KOPT-K1 (cell line): ENCODE measurements around the gene FLVCR1.
A peak's percentile ranks its signal among the peaks of the same experiment; 100 is the strongest.
"Not testable (repeated sequence)": the region's sequence is repeated elsewhere in the genome, so short reads cannot be mapped to it uniquely, and the experiment has no call there.

Source experiments
- H3K27ac ChIP-seq: fragments of 200-600 bp; sonication (generic); 2 replicates; pipeline ENCODE4 v1.5.1; 2016; ENCODE audit warnings: antibody characterized with exemption, mild to moderate bottlenecking, low read depth, low read length; ENCODE audit not compliant: poor library complexity, severe bottlenecking
- H3K36me3 ChIP-seq: fragments of 200-600 bp; sonication (generic); 2 replicates; pipeline ENCODE4 v1.5.1; 2017; ENCODE audit warnings: antibody characterized with exemption, mild to moderate bottlenecking, low read length, moderate library complexity; ENCODE audit not compliant: insufficient read depth
- H3K9me3 ChIP-seq: fragments of 200-600 bp; sonication (generic); 2 replicates; pipeline ENCODE4 v1.5.1; 2017; ENCODE audit warnings: antibody characterized with exemption, low read length, mild to moderate bottlenecking; ENCODE audit not compliant: insufficient read depth, poor library complexity, severe bottlenecking

Gene FLVCR1

DNA sequence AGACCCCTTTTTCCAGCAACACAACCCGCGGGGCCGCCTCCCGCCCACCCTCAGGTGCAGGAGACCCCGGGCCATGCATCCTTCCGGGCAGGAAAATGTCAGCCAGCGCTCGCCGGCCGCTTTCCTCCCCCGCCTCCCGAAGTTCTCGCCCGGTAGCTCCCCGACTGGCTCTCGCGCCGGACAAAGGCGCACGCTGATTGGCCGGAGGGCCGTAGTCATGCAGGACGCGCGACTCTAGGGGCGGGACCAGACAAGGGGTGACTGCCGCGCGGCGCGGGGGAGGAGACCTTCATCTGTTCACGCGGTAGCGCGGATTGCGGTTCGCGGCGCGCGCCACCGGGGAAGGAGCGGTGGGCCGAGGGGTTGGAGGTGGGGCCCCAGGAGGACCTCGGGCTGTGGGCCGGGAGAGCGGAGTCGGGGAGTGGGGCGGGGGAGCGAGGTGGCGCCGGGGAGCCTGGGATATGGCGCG is at the start of gene FLVCR1:
FLVCR1 (plus strand) TSS at position 284 of the 469 bp plus-strand sequence; CDS start at position 462, 178 bp downstream.
- Histone ChIP-seq H3K27ac (peak within 1 kb of the TSS; percentile 76), H3K36me3 (peaks cover 18% of the 10 kb centered on the region; the same call in 1 of the 2 replicates), H3K9me3 (no peaks in the 10 kb centered on the region)

DNA sequence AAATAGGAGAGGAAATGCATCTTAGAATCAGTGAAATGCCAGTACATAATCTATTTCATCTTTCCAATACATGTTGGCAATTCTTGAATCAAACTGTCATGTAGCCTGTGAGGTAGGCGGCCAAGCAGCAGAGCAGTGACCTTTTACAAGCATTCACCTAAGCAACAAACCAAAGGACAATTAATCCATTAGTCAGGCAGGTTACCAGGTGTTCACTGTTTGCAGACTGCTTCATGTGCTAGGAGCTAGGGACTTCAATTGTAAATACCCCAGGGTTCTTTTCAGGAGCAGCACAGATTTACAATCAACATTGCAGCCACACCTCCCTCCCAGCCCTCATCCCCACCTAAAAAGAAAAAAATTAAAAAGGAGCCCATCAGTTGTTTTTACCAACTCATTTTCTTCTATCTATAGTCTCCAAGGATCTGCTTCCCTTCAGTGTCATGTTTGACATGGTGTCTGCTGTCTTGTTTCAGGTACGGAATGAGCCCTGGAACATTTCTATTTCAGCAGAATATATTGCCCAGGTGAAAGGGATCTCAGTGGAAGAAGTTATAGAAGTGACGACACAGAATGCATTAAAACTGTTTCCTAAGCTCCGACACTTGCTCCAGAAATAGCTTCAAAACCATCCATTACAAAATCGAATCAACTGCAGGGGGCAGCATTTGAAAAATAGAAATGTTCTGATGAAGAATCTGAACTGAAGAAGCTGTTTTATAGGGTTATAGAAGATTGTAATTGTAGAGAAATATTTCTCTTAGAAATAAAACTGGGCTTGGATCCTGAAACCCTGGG is 43.3 kb upstream of the FLVCR1 start:
- Histone ChIP-seq H3K9me3 (no peaks in the 10 kb centered on the region), H3K27ac (no peak overlapping the region)

DNA sequence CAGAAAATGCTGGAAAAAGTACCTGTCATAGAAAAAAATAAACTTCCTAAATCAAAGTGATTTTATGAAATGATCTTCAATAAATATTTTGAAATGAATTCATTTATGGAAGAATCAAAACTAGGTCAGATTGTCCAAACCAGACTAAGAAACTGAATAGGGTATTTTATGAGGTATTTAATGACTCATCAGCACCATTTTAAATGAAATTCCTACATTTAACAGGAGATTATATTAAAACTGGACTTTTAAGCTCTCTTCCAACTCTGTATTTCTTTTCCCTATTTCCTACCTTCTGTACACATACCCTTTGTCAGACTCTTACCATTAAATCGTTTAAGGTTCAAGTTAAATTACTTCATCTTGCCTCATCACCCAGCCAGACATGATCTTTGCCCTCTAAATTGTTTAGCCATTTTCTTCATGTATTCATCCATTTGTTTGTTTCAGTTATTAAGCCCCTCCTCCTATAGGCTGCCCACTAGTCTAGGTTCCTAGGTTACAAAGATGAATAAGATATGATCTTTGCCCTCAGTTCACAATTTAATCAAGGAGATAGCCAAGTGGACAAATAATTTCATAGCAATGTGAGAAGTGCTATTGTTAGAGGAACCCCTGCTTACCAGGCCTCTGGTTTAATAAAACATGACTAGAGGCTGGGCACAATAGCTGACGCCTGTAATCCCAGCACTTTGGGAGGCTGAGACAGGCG is 41.4 kb upstream of the FLVCR1 start:
- Histone ChIP-seq H3K27ac (no peak overlapping the region), H3K36me3 (peaks cover 24% of the 10 kb centered on the region), H3K9me3 (no peaks in the 10 kb centered on the region)

More for the DNA sequence above, 43.3 kb upstream of the FLVCR1 start:
- H3K36me3 ChIP-seq, result peaks cover 24% of the 10 kb centered on the region

DNA sequence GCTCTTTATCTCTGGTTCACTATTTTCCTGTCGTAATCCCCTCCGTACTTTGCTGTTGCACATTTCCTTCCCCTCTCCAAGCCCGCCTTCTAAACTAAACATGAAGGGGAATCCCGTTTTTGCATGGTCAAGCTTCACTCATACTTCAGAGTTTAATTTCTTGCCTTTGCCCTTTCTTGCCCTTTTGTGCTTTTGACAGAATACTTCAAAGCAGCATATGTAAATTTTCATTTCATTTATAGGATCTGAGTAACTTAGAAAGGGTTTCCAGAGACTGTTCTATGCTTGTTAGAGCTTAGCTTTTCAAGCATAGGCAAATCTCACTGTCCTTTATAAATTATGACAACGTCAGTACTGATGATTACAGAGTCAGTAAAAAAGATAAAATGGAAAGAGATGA is 38.3 kb upstream of the FLVCR1 start:
- Histone ChIP-seq H3K27ac (no peak overlapping the region), H3K9me3 (no peaks in the 10 kb centered on the region), H3K36me3 (peaks cover 9% of the 10 kb centered on the region)

DNA sequence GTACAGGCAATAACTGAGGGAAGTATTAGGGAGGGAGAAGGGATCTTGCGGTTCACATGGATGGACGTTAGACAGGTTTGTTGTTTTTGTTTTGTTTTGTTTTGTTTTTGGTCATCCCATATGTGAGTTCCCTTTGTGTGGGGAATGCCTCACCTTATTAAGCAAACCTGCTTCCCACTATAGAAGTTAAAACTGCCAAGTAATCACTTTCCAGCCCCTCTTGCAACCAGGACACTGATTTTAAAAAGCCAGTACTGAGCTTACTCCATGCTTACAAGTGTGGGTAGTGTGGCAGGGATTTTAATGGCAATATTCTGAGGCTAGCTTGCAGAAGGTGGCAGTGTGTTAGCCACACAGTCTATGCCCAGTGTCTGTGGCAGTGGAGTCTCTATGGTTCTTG is 37.1 kb upstream of the FLVCR1 start:
- Histone ChIP-seq H3K9me3 (peaks cover 11% of the 10 kb centered on the region), H3K27ac (no peak overlapping the region), H3K36me3 (no peaks in the 10 kb centered on the region)

DNA sequence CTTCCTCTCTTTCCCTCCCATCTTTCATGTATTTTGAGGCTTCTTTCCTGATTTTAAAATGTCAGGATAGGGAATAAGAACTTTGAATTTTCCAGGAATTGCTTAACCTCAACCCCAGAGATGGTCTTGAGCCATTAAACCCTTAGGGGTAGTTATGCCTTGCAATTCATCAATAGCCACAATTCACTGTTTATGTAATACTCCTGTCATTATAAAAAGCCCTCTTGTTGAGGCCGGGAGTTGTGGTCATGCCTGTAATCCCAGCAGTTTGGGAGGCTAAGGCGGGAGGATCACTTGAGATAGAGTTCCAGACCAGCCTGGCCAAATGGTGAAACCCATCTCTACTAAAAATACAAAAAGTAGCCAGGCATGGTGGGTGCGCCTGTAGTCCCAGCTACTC is 35.1 kb upstream of the FLVCR1 start:
- Histone ChIP-seq H3K9me3 (peaks cover 16% of the 10 kb centered on the region), H3K36me3 (no peaks in the 10 kb centered on the region), H3K27ac (no peak overlapping the region)

DNA sequence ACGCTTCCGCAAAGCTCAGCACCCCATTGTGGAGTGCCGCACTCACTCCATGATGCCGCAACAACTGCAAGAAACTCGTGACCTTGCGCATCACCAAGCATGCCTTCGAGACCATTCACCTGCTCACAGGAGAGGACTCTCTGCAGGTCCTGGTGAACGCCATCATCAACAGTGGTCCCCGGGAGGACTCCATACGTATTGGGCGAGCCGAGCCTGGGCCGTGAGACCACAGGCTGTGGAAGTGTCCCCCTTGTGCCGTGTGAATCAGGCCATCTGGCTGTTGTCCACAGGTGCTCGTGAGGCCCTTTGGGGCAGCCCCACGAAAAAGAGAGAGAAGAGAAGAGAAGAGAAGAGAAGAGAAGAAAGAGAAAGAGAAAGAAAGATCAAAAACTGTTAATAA is 33.9 kb upstream of the FLVCR1 start:
- peaks cover 16% of the 10 kb centered on the region for H3K9me3 ChIP-seq
- no peaks in the 10 kb centered on the region for H3K36me3 ChIP-seq
- no peak overlapping the region for H3K27ac ChIP-seq

DNA sequence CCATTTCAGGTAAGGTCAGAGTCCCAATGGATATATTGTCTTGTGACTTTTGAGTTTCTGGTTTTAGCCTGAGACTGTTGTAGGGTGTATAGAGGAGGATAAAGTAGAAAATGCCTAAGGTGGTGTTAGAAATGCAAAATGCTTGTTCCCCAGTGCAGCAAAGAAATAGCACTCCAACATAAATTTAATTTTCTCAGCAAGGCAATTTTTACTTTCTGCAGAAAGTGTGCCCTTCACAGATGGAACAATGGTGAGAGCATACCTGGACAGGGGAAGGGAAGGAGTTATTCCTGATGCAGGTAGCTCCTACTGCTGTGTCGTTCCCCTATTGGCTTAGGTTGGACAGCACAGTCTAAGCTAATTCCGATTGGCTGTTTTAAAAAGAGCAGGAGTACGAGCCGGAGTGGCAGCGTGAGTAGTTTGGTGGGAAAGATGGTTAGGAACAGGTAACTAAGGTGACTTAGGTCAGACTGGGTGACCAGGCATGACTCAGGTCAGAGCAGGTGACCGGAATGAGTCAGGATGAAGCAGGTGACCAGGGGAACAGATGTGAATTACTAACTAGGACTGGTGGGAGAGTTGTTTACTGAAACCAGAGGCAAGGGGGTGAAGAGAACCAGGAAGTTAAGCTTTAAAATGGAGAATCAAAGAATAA is 32.1 kb upstream of the FLVCR1 start:
- Histone ChIP-seq H3K27ac (no peak overlapping the region), H3K9me3 (peaks cover 16% of the 10 kb centered on the region), H3K36me3 (no peaks in the 10 kb centered on the region)

DNA sequence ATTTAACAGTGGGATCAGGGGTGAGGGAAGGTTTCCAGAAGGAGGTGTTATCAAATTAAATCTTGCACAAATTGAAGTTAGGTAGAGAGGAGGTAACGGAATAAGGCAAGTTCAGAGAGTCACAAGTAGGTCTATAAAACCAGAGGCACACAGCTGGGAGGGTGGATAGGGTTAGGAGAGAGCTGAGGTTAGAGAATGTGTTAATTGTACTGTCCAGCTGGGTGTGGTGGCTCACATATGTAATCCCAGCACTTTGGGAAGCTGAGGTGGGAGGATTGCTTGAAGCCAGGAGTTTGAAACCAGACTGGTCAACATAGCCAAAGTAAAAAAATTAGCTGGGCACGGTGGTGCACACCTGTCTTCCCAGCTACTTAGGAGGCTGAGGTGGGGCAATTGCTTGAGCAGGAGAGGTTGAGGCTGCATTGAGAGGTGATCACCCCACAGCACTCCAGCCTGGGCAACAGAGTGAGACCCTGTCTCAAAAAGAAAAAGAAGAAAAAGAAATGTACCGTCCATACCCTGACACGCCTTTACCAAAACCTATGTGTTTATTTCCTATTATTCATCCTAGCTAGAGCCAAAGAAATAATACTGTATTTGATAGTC is 30.8 kb upstream of the FLVCR1 start:
- Histone ChIP-seq H3K36me3 (no peaks in the 10 kb centered on the region), H3K27ac (no peak overlapping the region), H3K9me3 (peaks cover 16% of the 10 kb centered on the region)

DNA sequence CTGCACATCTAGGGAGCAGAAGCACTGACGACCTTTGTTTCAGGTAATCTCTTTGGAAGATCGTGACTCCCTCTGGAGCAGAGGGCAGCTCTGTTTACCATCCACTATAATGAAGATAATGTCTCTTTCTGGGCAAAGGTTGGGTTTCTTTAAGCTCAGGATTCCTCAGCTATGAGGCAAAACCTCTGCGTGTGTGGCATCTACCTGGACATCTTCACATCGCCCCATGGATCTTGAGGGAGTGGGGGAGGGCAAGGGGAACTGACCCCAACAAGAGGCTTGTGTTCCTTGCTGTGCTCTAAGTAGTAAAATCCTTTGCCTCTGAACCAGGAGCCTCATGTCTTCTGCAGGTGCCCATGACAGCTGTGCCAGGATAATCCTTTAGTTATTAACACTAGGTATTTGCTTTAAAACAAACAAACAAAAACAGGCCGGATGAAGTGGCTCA is 30.2 kb upstream of the FLVCR1 start:
- H3K9me3 ChIP-seq, result peaks cover 16% of the 10 kb centered on the region
- no peak overlapping the region for H3K27ac ChIP-seq
- H3K36me3 ChIP-seq, result no peaks in the 10 kb centered on the region

DNA sequence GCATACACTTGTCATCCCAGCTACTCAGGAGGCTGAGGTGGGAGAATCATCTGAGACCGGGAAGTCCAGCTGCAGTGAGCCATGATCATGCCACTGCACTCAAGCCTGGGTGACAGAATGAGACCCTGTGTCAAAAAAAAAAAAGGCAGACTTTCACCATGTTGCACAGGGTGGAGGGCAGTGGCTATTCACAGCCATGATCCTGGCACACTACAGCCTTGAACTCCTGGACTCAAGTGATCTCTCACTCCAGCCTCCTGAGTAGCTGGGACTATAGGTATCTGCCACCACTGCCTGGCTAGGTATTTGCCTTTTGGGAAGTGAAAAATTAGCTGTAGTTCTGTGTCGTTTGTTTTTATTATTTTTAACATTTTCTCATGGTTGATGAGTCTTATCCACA is 29.7 kb upstream of the FLVCR1 start:
- Histone ChIP-seq H3K9me3 (peaks cover 16% of the 10 kb centered on the region), H3K27ac (no peak overlapping the region), H3K36me3 (no peaks in the 10 kb centered on the region)

DNA sequence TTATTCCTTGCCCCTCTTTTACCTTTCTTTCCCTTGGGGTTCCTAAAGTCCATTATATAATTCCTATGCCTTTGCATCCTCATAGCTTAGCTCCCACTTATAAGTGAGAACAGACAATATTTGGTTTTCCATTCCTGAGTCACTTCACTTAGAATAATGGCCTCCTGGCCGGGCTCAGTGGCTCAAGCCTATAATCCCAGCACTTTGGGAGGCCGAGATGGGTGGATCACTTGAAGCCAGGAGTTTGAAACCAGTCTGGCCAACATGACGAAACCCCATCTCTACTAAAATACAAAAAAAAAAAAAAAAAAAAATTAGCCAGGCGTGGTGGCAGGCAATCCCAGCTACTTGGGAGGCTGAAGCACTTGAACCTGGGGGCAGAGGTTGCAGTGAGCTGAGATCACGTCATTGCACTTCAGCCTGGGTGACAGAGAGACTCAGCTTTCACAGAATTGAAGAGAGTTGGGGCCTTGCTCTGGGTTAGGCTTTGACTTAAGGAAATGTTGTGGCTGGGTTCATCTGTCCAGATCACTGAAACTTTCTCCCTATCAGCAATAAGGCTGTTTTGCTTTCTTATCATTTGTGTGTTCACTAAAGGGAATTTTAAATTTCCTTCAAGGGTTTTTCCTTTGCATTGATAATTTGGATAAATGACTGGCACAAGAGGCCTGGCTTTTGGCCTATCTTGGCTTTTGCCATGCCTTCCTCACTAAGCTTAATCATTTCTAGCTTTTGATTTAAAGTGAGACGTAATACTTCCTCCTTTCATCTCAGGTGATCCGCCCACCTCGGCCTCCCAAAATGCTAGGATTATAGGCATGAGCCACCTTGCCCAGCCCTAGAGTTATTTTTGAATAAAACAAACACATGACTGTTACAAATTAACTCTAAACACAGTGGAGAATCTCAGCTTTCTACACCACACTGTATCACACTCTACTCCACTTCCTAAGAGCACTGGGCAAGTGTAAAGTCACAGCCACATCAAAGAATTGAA is 24.6 kb upstream of the FLVCR1 start:
- not testable (repeated sequence) for H3K27ac ChIP-seq, H3K36me3 ChIP-seq, H3K9me3 ChIP-seq

DNA sequence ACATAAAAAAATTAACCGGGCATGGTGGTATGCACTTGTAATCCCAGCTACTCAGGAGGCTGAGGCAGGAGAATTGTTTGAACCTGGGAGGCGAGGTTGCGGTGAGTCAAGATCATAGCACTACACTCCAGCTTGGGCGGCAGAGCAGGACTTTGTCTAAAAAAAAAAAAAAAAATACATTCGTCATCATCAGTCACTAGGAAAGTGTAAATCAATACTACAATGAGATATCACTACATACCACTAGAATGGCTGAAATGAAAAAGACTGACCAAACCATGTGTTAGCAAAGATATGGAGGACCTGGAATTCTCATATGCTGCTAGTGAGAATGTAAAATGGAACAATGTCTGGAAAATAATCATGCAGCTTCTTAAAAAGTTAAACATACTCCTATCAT is 19.9 kb upstream of the FLVCR1 start:
- Histone ChIP-seq H3K9me3 (no peaks in the 10 kb centered on the region), H3K27ac (no peak overlapping the region), H3K36me3 (no peaks in the 10 kb centered on the region)

DNA sequence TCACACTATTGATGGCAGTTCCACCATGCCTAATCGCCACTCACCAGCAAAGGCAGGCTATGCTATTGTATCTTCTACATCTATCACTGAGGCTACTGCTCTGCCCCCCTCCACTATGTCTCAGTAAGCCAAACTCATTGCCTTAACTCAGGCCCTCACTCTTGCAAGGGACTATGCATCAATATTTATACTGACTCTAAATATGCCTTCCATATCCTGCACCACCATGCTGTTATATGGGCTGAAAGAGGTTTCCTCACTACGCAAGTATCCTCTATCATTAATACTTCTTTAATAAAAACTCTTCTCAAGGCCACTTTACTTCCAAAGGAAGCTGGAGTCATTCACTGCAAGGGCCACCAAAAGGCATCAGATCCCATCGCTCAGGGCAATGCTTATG is 13.6 kb upstream of the FLVCR1 start:
- not testable (repeated sequence) for H3K36me3 ChIP-seq, H3K9me3 ChIP-seq, H3K27ac ChIP-seq
